Subcutaneous adipose tissue (tissue), 4 donors: Measurements from ENCODE around the gene ALG11. TPM values are rescaled to one million over a fixed set of nuclear protein-coding genes. Genes with fewer than 3 reads are reported as not detected.

ENCODE experiments used
- total RNA-seq, 4 donors: library from RNA; depleted of rRNA; stranded (reverse); fragments of >200 nt; gene quantifications; one replicate each; pipeline ENCODE4 v1.1.0, GENCODE V29; 2016
- TF ChIP-seq, protein P1 (sequence below): fragments of 450-650 bp; IDR thresholded peaks from one replicate; pipeline ENCODE4 v1.5.1; 2016; ENCODE audit warnings: low read depth, mild to moderate bottlenecking, control low read depth, antibody characterized with exemption, moderate library complexity

Gene ALG11, protein sequence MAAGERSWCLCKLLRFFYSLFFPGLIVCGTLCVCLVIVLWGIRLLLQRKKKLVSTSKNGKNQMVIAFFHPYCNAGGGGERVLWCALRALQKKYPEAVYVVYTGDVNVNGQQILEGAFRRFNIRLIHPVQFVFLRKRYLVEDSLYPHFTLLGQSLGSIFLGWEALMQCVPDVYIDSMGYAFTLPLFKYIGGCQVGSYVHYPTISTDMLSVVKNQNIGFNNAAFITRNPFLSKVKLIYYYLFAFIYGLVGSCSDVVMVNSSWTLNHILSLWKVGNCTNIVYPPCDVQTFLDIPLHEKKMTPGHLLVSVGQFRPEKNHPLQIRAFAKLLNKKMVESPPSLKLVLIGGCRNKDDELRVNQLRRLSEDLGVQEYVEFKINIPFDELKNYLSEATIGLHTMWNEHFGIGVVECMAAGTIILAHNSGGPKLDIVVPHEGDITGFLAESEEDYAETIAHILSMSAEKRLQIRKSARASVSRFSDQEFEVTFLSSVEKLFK
- 10 to 100 TPM; 18.9 to 39.5 (median 19.8) TPM for total RNA-seq

DNA sequence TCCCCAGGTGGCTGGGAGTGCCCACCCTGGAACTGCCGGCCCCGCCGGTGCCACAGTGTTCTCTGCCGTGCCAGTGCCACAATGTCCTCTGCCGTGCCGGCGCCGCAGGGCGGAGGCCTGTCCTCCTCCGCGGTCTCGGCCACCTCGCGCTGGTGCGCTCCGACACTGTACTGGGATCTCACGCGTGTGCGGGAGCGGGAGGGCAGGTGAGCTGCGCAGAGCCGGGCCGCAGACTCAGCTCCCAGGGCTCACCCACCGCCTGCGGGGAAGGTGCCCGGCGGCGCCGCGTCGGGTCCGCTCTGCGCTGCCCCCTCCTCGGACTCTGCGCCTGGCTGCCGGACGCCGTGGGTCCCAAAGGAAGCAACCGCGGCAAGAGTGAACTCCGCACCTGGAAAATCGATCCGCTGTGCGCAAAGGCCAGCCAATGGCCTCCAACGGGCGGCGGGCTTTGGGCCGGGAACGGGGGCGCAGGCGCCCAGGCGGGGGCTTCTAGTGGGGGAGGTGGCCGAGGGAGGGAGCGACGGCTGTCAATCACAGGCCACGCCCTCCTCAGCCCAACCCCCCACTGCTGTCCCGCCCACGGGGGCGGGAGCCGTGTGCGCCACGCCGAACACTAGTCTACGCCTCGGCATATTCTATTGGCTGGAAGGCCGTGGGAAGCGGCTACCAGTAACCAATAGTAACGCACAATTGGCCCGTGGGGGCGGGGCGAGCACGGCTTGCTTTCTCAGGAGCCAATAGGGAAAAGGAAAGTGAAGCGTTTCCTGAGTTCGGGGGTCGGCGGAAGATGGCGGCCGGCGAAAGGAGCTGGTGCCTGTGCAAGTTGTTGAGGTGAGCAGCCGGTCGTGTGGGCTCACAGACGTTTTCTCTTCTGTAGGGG, at the start of gene ALG11:
Gene ALG11 (plus strand): TSS at position 767 of the 880 bp plus-strand sequence. CDS start 21 bp downstream, at position 788.
- TF ChIP-seq, protein P1, sequence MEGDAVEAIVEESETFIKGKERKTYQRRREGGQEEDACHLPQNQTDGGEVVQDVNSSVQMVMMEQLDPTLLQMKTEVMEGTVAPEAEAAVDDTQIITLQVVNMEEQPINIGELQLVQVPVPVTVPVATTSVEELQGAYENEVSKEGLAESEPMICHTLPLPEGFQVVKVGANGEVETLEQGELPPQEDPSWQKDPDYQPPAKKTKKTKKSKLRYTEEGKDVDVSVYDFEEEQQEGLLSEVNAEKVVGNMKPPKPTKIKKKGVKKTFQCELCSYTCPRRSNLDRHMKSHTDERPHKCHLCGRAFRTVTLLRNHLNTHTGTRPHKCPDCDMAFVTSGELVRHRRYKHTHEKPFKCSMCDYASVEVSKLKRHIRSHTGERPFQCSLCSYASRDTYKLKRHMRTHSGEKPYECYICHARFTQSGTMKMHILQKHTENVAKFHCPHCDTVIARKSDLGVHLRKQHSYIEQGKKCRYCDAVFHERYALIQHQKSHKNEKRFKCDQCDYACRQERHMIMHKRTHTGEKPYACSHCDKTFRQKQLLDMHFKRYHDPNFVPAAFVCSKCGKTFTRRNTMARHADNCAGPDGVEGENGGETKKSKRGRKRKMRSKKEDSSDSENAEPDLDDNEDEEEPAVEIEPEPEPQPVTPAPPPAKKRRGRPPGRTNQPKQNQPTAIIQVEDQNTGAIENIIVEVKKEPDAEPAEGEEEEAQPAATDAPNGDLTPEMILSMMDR: no peak

DNA sequence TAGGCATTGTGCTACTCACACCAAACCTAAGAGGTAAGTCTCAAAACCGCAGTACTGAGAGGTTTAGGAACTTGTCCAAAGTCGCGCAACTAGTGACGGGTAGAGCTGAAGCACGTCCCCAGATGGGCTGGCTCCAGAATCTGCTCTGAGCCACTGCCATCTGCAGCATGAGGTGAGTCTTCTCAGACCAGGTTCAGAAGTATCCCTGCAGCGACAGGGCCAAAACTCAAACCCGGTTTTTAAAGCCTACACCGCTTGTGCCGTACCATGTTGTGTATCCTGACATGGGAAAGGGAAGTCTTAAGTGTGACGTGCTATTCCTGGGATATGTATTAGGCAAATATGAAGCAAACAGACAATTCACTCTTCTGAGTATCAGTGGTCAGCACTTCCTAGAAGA, 46.0 kb upstream of the ALG11 start:
- TF ChIP-seq, protein P1: no peak

DNA sequence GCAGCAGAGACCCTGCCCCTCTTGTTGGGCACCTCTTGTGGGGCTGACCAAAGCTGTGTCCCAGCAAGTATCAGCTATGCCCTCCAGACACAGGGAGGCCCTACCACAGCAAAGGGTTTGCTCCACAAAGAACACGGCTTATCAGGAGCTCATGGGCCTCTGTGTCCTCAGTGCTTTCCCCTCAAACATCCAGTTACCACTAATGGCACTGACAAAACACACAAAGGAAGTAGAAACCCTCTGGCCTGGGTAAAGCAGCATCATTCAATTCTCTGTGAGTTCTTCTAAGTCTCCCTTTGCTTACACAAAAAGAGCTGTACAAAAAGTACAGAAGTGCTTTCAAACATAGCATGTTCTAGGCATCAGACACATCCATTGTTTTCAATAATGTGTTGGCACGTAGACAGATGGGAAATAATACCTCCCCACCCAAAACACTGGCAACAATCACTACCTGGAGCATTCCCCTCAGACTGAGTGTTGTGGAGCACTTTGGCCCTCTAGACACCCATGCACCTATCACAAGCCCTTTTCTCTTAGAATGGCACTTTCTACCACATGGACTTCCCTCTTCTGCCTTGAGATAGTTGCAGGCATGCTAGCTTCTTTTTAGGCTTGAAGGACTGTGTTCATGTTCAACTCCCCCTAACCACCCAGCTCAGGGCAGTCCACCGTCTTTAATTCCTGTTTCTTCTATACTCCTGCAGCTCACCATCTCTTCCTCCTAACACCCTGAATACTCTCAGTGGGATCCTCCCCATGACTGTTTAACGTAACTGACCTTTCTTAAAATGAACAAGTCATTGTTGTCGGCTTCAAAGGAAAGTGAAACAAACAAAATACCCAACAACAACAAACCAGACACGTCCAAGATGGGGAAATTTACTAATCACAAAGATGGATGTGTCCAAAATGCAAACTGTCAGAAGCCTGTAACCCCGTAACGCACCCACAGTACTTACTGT, 44.4 kb upstream of the ALG11 start:
- TF ChIP-seq, protein P1: no peak

DNA sequence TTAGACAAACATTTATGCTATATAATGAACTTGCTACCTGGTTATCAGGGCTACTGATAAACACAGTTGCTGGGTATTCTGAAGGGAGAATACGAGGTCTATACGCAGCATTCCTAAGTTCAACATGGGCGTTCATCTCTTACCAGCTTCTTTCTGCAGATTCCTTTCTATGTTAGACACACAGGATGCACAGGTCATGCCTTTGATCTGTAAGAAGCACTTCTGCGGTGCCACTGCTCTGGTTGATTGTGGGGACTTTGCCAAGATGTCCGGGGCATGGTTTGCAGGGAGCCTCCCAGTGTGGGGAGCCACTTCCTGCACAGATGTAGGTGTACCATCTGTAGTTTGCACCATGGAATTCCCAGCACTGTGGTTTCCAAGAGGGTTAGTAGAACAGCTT, 41.8 kb upstream of the ALG11 start:
- TF ChIP-seq, protein P1: no peak

DNA sequence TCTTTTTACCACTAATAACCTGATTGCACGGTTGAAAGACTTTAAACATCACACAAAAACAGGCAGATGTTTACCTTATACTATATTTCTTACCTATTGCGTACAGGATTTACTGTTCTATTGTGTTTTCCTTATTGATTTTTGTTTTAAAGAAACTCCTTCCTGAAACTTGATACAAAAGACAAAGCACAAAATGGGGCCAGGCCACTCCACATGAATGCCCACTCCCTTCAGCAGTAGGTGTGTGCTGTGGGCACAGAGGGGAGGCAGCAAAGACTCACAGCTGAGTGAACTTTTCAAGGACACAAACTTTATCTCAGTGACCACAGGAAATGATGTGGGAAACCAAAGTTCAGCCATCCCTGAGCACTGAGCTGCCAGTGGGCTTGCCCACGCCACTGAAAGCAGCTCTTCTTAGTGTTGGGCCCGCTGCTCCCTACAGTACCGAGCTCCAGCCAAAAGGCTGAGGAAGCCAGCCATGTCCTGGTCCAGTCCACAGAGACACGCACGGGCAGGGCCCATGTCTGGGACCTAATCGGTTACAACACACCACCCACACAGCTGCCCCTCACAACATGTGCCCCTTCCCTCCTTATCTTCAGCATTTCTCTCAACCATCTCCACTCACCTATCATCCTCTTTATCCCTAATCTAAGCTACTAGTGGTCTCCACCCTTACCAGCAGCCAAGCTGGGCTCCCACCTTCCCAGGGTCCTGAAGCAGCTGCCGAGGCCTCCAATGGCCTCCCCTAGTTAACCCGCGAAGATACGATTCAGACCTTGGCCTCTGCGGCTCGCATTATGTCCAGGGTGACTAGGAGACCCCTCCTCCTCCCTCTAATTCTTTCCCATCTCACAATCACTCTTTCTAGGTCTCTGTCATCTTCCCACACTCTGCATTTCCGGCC, 40.4 kb upstream of the ALG11 start:
- TF ChIP-seq, protein P1: no peak

DNA sequence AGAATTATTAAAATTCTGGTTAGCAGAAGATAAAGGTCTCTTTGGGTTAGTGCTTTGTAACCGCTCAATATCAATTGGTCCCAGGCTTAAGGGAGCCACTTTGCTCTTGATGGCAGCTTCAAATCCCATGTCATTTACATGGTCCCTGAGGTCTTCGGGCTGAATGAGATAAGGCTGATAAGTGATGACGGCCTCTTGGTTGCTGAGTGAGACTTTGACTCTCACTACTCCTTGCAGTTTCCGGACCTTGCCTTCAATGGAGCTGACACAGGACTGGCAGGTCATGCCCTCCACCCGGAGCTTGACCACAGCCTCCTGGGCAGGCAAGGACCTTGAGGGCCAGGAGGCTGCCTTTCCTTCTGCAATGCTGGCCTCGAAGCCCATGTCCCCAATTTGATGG, 37.7 kb upstream of the ALG11 start:
- TF ChIP-seq, protein P1: no peak
